K562 (cell line): Measurements from ENCODE around the gene NDUFAF5. TPM values are rescaled to one million over a fixed set of nuclear protein-coding genes. Genes with fewer than 3 reads are reported as not detected.

ENCODE experiments used
- ADNP ChIP-seq: fragments of 200-800 bp; sonication (Bioruptor generic); IDR thresholded peaks from 2 replicates; pipeline ENCODE4 v1.6.1; 2016; ENCODE audit warnings: missing genetic modification characterization, missing compliant biosample characterization
- GTF2B ChIP-seq: IDR thresholded peaks from 2 replicates; pipeline ENCODE4 v1.6.1; 2011; ENCODE audit not compliant: insufficient read length; ENCODE audit errors: extremely low read depth
- MED1 ChIP-seq: sonication (generic); formaldehyde crosslinking; IDR thresholded peaks from 2 replicates; pipeline ENCODE4 v1.8.1; 2023; ENCODE audit warnings: missing genetic modification reagents, borderline replicate concordance
- PHF21A ChIP-seq: fragments of 450-650 bp; IDR thresholded peaks from 2 replicates; pipeline ENCODE4 v1.6.1; 2017; ENCODE audit warnings: low read depth, borderline replicate concordance
- RAD51 ChIP-seq: fragments of 450-650 bp; IDR thresholded peaks from 2 replicates; pipeline ENCODE4 v1.7.1; 2016; ENCODE audit warnings: low read depth, mild to moderate bottlenecking, borderline replicate concordance
- RNF2 ChIP-seq: sonication (generic); IDR thresholded peaks from 2 replicates; pipeline ENCODE4 v1.6.1; 2016
- STAG1 ChIP-seq: sonication (generic); formaldehyde crosslinking; IDR thresholded peaks from 2 replicates; pipeline ENCODE4 v1.5.0; 2020; ENCODE audit warnings: missing genetic modification reagents, borderline replicate concordance
- TEAD1 ChIP-seq, 2 experiments: fragments of 450-650 bp in 1 of 2; sonication (generic) in 1 of 2; formaldehyde crosslinking; IDR thresholded peaks; 2 replicates each; pipeline versions ENCODE4 v1.4.0 to v1.8.0; 2020 to 2022; ENCODE audit warnings: mild to moderate bottlenecking in 2 of 2, missing genetic modification reagents in 1 of 2
- ZBTB5 ChIP-seq: fragments of 450-650 bp; IDR thresholded peaks from 2 replicates; pipeline ENCODE4 v1.6.1; 2017; ENCODE audit warnings: antibody characterized with exemption
- ZSCAN32 ChIP-seq: fragments of 450-650 bp; formaldehyde crosslinking; IDR thresholded peaks from 2 replicates; pipeline ENCODE4 v1.4.0; 2020; ENCODE audit warnings: mild to moderate bottlenecking, moderate library complexity
- polyA plus RNA-seq, 8 experiments: library from polyadenylated mRNA; depleted of rRNA in 4 of 8; stranded (reverse) in 5 of 8; unstranded in 3 of 8; fragments of >200 nt; fragmentation: Nextera tagmentation in 2 of 8; fragmentation: Illumina TruSeq in 1 of 8; extraction: Ambion mirVana in 2 of 8; extraction: Trizol in 1 of 8; gene quantifications; 2 replicates each; pipeline versions ENCODE4 v1.2.1 to v1.2.3, GENCODE V29; 2011 to 2014; ENCODE audit warnings: inconsistent platforms in 1 of 8, missing spikeins in 1 of 8
- total RNA-seq, 7 experiments: library from RNA; depleted of rRNA in 6 of 7; stranded (reverse); fragments of >200 nt in 6 of 7; fragmentation: Illumina TruSeq in 2 of 7; extraction: Trizol in 2 of 7; gene quantifications; 2 replicates each; pipeline versions ENCODE4 v1.2.1 to v1.2.3, GENCODE V29; 2011 to 2021; ENCODE audit warnings: low replicate concordance in 1 of 7
- TF ChIP-seq, protein P1 (sequence below): sonication (generic); formaldehyde crosslinking; IDR thresholded peaks from 2 replicates; pipeline ENCODE4 v1.8.1; 2023; ENCODE audit warnings: mild to moderate bottlenecking, missing genetic modification reagents

The NDUFAF5 gene
- total and polyA plus RNA-seq, 9 of the 15 experiments (the other 6 are each of a cell fraction or from before 2014, with no cell fraction given) = 17.2 to 33.1 (median 27.3) TPM

GRCh38 chr20:13784893-13785715 is at the start of gene NDUFAF5, which contains the start of gene ESF1 (continued):
- TF ChIP-seq ZBTB5 (no peak), ZSCAN32 (CRISPR knock-in tag) (no peak), ADNP (tag) (no peak), RNF2 (peak; percentile 23; the same call in 1 of the 2 replicates), STAG1 (no peak), PHF21A (no peak), TEAD1 (CRISPR knock-in tag; IDR thresholded peaks at IDR 0.05) (no peak), GTF2B (no peak), RAD51 (peak; percentile 87), MED1 (CRISPR knock-in tag) (no peak)
- TF ChIP-seq, protein P1, sequence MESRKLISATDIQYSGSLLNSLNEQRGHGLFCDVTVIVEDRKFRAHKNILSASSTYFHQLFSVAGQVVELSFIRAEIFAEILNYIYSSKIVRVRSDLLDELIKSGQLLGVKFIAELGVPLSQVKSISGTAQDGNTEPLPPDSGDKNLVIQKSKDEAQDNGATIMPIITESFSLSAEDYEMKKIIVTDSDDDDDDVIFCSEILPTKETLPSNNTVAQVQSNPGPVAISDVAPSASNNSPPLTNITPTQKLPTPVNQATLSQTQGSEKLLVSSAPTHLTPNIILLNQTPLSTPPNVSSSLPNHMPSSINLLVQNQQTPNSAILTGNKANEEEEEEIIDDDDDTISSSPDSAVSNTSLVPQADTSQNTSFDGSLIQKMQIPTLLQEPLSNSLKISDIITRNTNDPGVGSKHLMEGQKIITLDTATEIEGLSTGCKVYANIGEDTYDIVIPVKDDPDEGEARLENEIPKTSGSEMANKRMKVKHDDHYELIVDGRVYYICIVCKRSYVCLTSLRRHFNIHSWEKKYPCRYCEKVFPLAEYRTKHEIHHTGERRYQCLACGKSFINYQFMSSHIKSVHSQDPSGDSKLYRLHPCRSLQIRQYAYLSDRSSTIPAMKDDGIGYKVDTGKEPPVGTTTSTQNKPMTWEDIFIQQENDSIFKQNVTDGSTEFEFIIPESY = no peak
